ENCODE measurements around the gene PAPOLG. TPM values are rescaled to one million over a fixed set of nuclear protein-coding genes. Genes with fewer than 3 reads are reported as not detected.
A peak's percentile ranks its signal among the peaks of the same experiment; 100 is the strongest.

Gene PAPOLG
- total and polyA plus RNA-seq, 9 of the 15 experiments (the other 6 are each of a cell fraction or from before 2014, with no cell fraction given): 3.9 to 16.3 (median 10.0) TPM

DNA sequence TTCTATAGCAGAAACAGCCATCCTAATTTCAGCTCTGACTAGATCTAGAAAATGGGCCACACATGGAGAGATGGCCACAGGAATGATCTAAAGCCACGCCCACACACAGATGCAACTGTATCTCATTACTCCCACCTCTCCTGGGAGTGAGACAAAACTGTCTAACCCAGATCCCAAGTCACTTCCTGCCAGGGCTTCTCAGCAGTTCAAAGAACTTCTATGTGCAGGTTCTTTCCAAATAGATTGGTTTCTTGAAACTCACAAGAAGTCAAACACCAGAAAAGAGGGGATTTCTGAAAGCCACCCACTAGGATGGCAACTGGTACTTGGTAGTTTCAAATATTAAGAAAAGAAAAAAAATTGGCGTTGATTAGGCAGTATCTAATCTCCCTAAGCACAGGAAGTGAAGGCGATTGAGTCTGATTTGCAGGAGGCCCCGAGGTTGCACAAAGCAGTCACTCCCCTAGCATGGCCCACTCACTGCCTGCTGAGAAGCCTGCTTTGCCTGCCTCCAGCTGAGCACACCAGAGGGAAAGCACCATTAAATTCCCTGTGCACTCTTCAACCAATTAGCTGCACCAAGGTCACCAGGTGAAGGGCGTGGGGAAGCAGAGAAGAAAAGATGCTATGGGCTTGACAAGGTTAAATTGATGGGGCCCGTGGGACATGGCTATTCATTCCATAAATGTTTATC is 51.1 kb downstream of the PAPOLG start (continued):
- no peak for TF ChIP-seq HNRNPLL (IDR thresholded peaks at IDR 0.05; ENCODE audit: low read depth, low read length, poor library complexity, severe bottlenecking)
- no peak for TF ChIP-seq LCOR (CRISPR knock-in tag; IDR thresholded peaks at IDR 0.05)
- TF ChIP-seq, protein P1, sequence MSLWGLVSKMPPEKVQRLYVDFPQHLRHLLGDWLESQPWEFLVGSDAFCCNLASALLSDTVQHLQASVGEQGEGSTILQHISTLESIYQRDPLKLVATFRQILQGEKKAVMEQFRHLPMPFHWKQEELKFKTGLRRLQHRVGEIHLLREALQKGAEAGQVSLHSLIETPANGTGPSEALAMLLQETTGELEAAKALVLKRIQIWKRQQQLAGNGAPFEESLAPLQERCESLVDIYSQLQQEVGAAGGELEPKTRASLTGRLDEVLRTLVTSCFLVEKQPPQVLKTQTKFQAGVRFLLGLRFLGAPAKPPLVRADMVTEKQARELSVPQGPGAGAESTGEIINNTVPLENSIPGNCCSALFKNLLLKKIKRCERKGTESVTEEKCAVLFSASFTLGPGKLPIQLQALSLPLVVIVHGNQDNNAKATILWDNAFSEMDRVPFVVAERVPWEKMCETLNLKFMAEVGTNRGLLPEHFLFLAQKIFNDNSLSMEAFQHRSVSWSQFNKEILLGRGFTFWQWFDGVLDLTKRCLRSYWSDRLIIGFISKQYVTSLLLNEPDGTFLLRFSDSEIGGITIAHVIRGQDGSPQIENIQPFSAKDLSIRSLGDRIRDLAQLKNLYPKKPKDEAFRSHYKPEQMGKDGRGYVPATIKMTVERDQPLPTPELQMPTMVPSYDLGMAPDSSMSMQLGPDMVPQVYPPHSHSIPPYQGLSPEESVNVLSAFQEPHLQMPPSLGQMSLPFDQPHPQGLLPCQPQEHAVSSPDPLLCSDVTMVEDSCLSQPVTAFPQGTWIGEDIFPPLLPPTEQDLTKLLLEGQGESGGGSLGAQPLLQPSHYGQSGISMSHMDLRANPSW (CRISPR knock-in tag; IDR thresholded peaks at IDR 0.05): no peak
- no peak for TF ChIP-seq CREB1 (IDR thresholded peaks at IDR 0.05)
- TF ChIP-seq CREB1 (CRISPR knock-in tag; IDR thresholded peaks at IDR 0.05): no peak
- TF ChIP-seq, protein P2, sequence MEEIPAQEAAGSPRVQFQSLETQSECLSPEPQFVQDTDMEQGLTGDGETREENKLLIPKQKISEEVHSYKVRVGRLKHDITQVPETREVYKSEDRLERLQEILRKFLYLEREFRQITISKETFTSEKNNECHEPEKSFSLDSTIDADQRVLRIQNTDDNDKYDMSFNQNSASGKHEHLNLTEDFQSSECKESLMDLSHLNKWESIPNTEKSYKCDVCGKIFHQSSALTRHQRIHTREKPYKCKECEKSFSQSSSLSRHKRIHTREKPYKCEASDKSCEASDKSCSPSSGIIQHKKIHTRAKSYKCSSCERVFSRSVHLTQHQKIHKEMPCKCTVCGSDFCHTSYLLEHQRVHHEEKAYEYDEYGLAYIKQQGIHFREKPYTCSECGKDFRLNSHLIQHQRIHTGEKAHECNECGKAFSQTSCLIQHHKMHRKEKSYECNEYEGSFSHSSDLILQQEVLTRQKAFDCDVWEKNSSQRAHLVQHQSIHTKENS (CRISPR knock-in tag; IDR thresholded peaks at IDR 0.05): no peak
- 0 out of 2 replicates have a peak, but pooled peaks have one; percentile 45 for TF ChIP-seq ELF2 (CRISPR knock-in tag; IDR thresholded peaks at IDR 0.05)
- TF ChIP-seq NBN (IDR thresholded peaks at IDR 0.05; ENCODE audit: low read depth): peak; percentile 60; the same call in 1 of the 2 replicates
- no peak for TF ChIP-seq TBL1XR1 (IDR thresholded peaks at IDR 0.05; ENCODE audit: low read length in 2 of 2)
- peak; percentile 88 for TF ChIP-seq LEF1 (IDR thresholded peaks at IDR 0.05)
- TF ChIP-seq ZNF644 (tag; IDR thresholded peaks at IDR 0.05; ENCODE audit: low read depth): no peak
- peak; percentile 57; the same call in 1 of the 2 replicates for TF ChIP-seq POLR2A (conservative IDR thresholded peaks at IDR 0.05)
- TF ChIP-seq RBM15 (IDR thresholded peaks at IDR 0.05; ENCODE audit: insufficient read depth, low read length): no peak
- TF ChIP-seq MTA1 (IDR thresholded peaks at IDR 0.05; ENCODE audit: borderline replicate concordance): no peak
- TF ChIP-seq, protein P3, sequence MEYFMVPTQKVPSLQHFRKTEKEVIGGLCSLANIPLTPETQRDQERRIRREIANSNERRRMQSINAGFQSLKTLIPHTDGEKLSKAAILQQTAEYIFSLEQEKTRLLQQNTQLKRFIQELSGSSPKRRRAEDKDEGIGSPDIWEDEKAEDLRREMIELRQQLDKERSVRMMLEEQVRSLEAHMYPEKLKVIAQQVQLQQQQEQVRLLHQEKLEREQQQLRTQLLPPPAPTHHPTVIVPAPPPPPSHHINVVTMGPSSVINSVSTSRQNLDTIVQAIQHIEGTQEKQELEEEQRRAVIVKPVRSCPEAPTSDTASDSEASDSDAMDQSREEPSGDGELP (CRISPR knock-in tag; IDR thresholded peaks at IDR 0.05; ENCODE audit: borderline replicate concordance): peak; percentile 27; the same call in 1 of the 2 replicates
- peak; percentile 75 for TF ChIP-seq SPI1 (IDR thresholded peaks at IDR 0.05; ENCODE audit: borderline replicate concordance, low read depth, low read length)
- TF ChIP-seq, protein P4, sequence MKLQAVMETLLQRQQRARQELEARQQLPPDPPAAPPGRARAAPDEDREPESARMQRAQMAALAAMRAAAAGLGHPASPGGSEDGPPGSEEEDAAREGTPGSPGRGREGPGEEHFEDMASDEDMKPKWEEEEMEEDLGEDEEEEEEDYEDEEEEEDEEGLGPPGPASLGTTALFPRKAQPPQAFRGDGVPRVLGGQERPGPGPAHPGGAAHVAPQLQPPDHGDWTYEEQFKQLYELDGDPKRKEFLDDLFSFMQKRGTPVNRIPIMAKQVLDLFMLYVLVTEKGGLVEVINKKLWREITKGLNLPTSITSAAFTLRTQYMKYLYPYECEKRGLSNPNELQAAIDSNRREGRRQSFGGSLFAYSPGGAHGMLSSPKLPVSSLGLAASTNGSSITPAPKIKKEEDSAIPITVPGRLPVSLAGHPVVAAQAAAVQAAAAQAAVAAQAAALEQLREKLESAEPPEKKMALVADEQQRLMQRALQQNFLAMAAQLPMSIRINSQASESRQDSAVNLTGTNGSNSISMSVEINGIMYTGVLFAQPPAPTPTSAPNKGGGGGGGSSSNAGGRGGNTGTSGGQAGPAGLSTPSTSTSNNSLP (IDR thresholded peaks at IDR 0.05; ENCODE audit: borderline replicate concordance, low read depth, low read length): 0 out of 2 replicates have a peak, but pooled peaks have one; percentile 11
- TF ChIP-seq, protein P5, sequence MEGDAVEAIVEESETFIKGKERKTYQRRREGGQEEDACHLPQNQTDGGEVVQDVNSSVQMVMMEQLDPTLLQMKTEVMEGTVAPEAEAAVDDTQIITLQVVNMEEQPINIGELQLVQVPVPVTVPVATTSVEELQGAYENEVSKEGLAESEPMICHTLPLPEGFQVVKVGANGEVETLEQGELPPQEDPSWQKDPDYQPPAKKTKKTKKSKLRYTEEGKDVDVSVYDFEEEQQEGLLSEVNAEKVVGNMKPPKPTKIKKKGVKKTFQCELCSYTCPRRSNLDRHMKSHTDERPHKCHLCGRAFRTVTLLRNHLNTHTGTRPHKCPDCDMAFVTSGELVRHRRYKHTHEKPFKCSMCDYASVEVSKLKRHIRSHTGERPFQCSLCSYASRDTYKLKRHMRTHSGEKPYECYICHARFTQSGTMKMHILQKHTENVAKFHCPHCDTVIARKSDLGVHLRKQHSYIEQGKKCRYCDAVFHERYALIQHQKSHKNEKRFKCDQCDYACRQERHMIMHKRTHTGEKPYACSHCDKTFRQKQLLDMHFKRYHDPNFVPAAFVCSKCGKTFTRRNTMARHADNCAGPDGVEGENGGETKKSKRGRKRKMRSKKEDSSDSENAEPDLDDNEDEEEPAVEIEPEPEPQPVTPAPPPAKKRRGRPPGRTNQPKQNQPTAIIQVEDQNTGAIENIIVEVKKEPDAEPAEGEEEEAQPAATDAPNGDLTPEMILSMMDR (IDR thresholded peaks at IDR 0.05 in 2 of 3, conservative IDR thresholded peaks at IDR 0.05 in 1 of 3; ENCODE audit: insufficient read depth in 2 of 3, low read depth in 1 of 3, low read length in 3 of 3): no peak
- TF ChIP-seq MECOM (CRISPR knock-in tag; IDR thresholded peaks at IDR 0.05): 0 out of 2 replicates have a peak, but pooled peaks have one; percentile 44
- peak in 1 of 2 experiments; percentile 2; a peak in 2 of 4 replicates for TF ChIP-seq RAD21 (CRISPR knock-in tag; conservative IDR thresholded peaks at IDR 0.05 in 1 of 2, IDR thresholded peaks at IDR 0.05 in 1 of 2)
